K562 (cell line): ENCODE measurements around the gene HDAC7. TPM values are rescaled to one million over a fixed set of nuclear protein-coding genes. Genes with fewer than 3 reads are reported as not detected.

Experiments
- CCNT2 ChIP-seq: IDR thresholded peaks from 2 replicates; pipeline ENCODE4 v1.6.1; 2011; ENCODE audit warnings: borderline replicate concordance, low read depth, mild to moderate bottlenecking, moderate library complexity, mixed read lengths, low read length; ENCODE audit not compliant: insufficient read length; ENCODE audit errors: extremely low read depth
- CXXC5 ChIP-seq: fragments of 250-450 bp; sonication (Bioruptor Pico); IDR thresholded peaks from 2 replicates; pipeline ENCODE4 v1.8.0; 2022; ENCODE audit warnings: inconsistent platforms, mild to moderate bottlenecking, moderate library complexity
- FOSL1 ChIP-seq: fragments of 200-800 bp; sonication (Bioruptor generic); conservative IDR thresholded peaks from 2 replicates; pipeline ENCODE4 v1.6.1; 2016; ENCODE audit warnings: missing genetic modification characterization, missing compliant biosample characterization
- KDM2B ChIP-seq: fragments of 250-450 bp; sonication (Bioruptor Pico); IDR thresholded peaks from 2 replicates; pipeline ENCODE4 v1.8.0; 2021; ENCODE audit warnings: mild to moderate bottlenecking, moderate library complexity
- MGA ChIP-seq: fragments of 450-650 bp; IDR thresholded peaks from 2 replicates; pipeline ENCODE4 v1.6.1; 2016; ENCODE audit warnings: mild to moderate bottlenecking, moderate library complexity
- NRF1 ChIP-seq, 2 experiments: fragments of 450-650 bp; IDR thresholded peaks in 1 of 2; conservative IDR thresholded peaks in 1 of 2; 2 replicates each; pipeline ENCODE4 v1.6.1; 2014; ENCODE audit warnings: mild to moderate bottlenecking in 2 of 2
- polyA plus RNA-seq, 8 experiments: library from polyadenylated mRNA; depleted of rRNA in 4 of 8; stranded (reverse) in 5 of 8; unstranded in 3 of 8; fragments of >200 nt; fragmentation: Nextera tagmentation in 2 of 8; fragmentation: Illumina TruSeq in 1 of 8; extraction: Ambion mirVana in 2 of 8; extraction: Trizol in 1 of 8; gene quantifications; 2 replicates each; pipeline versions ENCODE4 v1.2.1 to v1.2.3, GENCODE V29; 2011 to 2014; ENCODE audit warnings: inconsistent platforms in 1 of 8, missing spikeins in 1 of 8
- total RNA-seq, 7 experiments: library from RNA; depleted of rRNA in 6 of 7; stranded (reverse); fragments of >200 nt in 6 of 7; fragmentation: Illumina TruSeq in 2 of 7; extraction: Trizol in 2 of 7; gene quantifications; 2 replicates each; pipeline versions ENCODE4 v1.2.1 to v1.2.3, GENCODE V29; 2011 to 2021; ENCODE audit warnings: low replicate concordance in 1 of 7
- TF ChIP-seq, protein P1 (sequence below): fragments of 250-450 bp; sonication (Bioruptor Pico); IDR thresholded peaks from 2 replicates; pipeline ENCODE4 v1.5.1; 2021; ENCODE audit warnings: mild to moderate bottlenecking

Gene HDAC7
- total and polyA plus RNA-seq, 9 of the 15 experiments (the other 6 are each of a cell fraction or from before 2014, with no cell fraction given) = 2.5 to 129 (median 31.1) TPM

DNA sequence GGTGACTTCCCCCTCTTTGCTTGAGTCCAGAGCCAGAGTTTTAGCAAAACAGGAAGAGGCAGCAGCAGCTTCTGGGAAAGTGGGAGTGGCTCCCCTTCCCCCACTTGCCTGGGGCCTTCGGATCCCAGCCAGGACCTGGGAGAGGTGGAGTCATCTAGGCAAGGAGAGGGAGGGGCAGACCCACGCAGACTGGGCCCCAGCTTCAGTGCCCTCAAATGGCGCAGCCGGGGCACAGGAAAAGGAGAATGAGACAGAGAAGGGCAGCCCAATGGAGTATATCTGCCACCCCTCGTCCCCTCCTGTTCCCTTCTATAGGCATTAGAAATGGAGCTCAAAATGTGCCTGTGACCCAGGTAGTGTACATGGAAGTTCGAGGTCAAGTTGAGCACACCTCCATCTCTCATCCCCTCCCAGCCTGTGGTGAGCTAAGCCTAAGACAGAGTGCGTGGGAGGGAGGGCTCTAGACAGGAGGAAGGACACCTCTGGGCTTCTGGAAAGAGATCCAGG is 9.3 kb upstream of the HDAC7 start (continued):
- TF ChIP-seq, protein P1, sequence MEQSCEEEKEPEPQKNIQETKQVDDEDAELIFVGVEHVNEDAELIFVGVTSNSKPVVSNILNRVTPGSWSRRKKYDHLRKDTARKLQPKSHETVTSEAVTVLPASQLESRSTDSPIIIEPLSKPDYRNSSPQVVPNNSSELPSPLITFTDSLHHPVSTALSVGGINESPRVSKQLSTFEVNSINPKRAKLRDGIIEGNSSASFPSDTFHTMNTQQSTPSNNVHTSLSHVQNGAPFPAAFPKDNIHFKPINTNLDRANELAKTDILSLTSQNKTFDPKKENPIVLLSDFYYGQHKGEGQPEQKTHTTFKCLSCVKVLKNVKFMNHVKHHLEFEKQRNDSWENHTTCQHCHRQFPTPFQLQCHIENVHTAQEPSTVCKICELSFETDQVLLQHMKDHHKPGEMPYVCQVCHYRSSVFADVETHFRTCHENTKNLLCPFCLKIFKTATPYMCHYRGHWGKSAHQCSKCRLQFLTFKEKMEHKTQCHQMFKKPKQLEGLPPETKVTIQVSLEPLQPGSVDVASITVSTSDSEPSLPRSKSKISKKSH = no peak
- peak; percentile 54 for TF ChIP-seq FOSL1 (tag)
- TF ChIP-seq KDM2B = no peak
- peak; percentile 26 for TF ChIP-seq CCNT2
- TF ChIP-seq NRF1 (conservative IDR thresholded peaks at IDR 0.05 in 1 of 2, IDR thresholded peaks at IDR 0.05 in 1 of 2) = peak; percentile 53 to 66
- TF ChIP-seq MGA = peak; percentile 49; the same call in 1 of the 2 replicates
- TF ChIP-seq CXXC5 = peak; percentile 76
